Effector memory CD4-positive, alpha-beta T cell (primary cell): Measurements from ENCODE around the gene IDUA.
A peak's percentile ranks its signal among the peaks of the same experiment; 100 is the strongest.
"Not testable (repeated sequence)": the region's sequence is repeated elsewhere in the genome, so short reads cannot be mapped to it uniquely, and the experiment has no call there.

Experiments
- DNase-seq, 3 donors: peaks; one replicate each; pipeline ENCODE4 v3.0.0-alpha.2; 2020
- H3K27ac ChIP-seq: 2 replicates; pipeline ENCODE4 v1.7.0; 2013; ENCODE audit warnings: mild to moderate bottlenecking, low read length, moderate library complexity; ENCODE audit not compliant: insufficient read depth, poor library complexity, severe bottlenecking
- H3K27me3 ChIP-seq: replicated peaks from 2 replicates; pipeline ENCODE4 v1.7.0; 2013; ENCODE audit warnings: mild to moderate bottlenecking, low read length; ENCODE audit not compliant: insufficient read depth, control insufficient read depth, poor library complexity, severe bottlenecking
- H3K36me3 ChIP-seq: 2 replicates; pipeline ENCODE4 v1.7.0; 2013; ENCODE audit warnings: mild to moderate bottlenecking, low read length, moderate library complexity; ENCODE audit not compliant: control insufficient read depth, insufficient read depth
- H3K4me1 ChIP-seq: 2 replicates; pipeline ENCODE4 v1.7.0; 2013; ENCODE audit warnings: low read length, mild to moderate bottlenecking; ENCODE audit not compliant: control insufficient read depth, insufficient read depth, poor library complexity, severe bottlenecking
- H3K4me3 ChIP-seq: 2 replicates; pipeline ENCODE4 v1.7.0; 2013; ENCODE audit warnings: low read length, low read depth, mild to moderate bottlenecking; ENCODE audit not compliant: insufficient read depth, poor library complexity, severe bottlenecking
- H3K9me3 ChIP-seq: 2 replicates; pipeline ENCODE4 v1.7.0; 2013; ENCODE audit warnings: mild to moderate bottlenecking, low read length, moderate library complexity; ENCODE audit not compliant: control insufficient read depth

The IDUA gene

DNA sequence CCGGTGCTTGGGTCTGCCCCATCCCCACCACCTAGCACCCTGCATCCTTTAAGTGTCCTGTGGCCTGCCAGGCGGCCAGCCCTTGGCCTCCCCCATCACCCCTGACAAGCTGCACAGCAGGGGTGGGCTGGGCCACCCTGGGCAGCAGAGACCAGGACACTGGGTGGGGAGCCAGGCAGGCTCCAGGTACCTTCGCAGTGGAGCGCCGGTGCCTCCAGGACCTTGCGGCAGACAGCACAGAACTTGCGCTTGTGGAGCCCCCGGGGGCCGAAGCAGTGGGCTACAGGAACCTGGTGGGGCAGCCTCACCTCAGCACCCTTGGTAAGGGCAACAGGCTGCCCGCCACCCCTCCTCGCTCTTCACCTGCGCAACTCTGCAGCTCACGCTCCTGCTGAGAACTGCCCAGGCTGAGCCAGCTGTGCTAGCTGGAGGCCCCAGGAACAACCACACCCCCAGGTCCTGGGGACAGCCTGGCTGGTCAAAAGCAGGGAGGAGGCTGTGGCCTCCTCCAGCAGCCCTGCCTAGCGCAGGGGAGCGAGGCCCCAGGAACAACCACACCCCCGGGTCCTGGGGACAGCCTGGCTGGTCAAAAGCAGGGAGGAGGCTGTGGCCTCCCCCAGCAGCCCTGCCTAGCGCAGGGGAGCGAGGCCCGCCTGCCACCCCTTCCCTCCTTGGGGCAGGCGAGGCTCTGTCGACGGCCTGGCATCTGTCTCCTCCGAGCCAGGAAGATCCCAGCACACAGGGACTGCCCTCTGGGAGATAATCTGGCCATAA is 18.0 kb upstream of the IDUA start:
- Histone ChIP-seq H3K27ac (no peak overlapping the region), H3K27me3 (no peaks in the 10 kb centered on the region), H3K4me1 (peaks cover 17% of the 10 kb centered on the region)

DNA sequence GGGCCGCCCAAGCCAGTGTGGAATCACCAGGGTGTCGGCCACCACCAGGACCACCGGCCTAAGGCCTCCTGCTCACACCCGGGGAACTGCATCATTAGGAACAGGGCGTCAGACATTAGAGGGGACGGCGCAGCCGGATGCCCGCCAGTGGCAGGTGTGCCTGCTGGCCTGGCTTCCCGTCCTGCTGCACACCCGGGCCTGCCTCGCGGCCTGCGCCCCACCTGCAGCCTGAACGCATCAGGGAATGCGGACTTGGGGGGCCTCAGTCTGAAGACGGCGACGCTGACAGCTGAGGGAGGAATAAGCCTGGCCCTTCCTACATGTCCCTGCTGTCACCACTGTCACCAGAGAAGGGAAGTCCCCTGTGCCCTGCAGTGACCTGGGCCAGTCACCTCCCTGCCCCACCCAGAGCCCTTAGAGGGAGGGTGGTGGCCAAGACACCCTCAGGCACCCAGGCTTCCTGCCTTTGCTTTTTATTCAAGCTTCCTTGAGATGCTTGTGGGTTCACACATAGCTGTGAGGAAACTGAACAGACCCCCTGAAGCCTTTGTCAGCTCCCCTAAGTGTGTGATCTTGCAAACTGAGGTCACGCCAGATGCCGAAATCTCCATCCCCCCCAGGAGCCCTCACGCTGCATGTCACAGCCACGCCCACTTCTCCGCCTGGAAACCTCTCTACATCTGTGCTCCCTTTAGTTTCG is 16.6 kb upstream of the IDUA start:
- Histone ChIP-seq H3K36me3 (peaks cover 7% of the 10 kb centered on the region), H3K27ac (no peak overlapping the region), H3K9me3 (no peaks in the 10 kb centered on the region), H3K27me3 (no peaks in the 10 kb centered on the region), H3K4me1 (peaks cover 18% of the 10 kb centered on the region), H3K4me3 (no peak overlapping the region)
- no peak for DNase-seq

More for the DNA sequence above, 18.0 kb upstream of the IDUA start:
- DNase-seq: no peak
- Histone ChIP-seq H3K36me3 (peaks cover 7% of the 10 kb centered on the region), H3K9me3 (no peaks in the 10 kb centered on the region), H3K4me3 (no peak overlapping the region)

- Histone ChIP-seq H3K4me3 (no peak overlapping the region), H3K4me1 (peaks cover 18% of the 10 kb centered on the region), H3K27ac (no peak overlapping the region), H3K36me3 (peaks cover 2% of the 10 kb centered on the region), H3K27me3 (no peaks in the 10 kb centered on the region), H3K9me3 (no peaks in the 10 kb centered on the region)
- DNase-seq: no peak
Observed at GRCh38 chr4:970854-971520, 15.9 kb upstream of the IDUA start.

GRCh38 chr4:971666-972500 is 15.0 kb upstream of the IDUA start:
- peak overlapping the region; percentile 88 for H3K4me3 ChIP-seq
- H3K36me3 ChIP-seq: no peaks in the 10 kb centered on the region
- DNase-seq: no peak
- no peak overlapping the region for H3K27ac ChIP-seq
- H3K4me1 ChIP-seq: peaks cover 18% of the 10 kb centered on the region
- no peaks in the 10 kb centered on the region for H3K9me3 ChIP-seq
- no peaks in the 10 kb centered on the region for H3K27me3 ChIP-seq

- H3K9me3 ChIP-seq: no peaks in the 10 kb centered on the region
- peaks cover 18% of the 10 kb centered on the region for H3K4me1 ChIP-seq
- no peak overlapping the region for H3K27ac ChIP-seq
- DNase-seq: peak; percentile 43 to 49 (median 48)
- H3K27me3 ChIP-seq: no peaks in the 10 kb centered on the region
- peak overlapping the region; percentile 88 for H3K4me3 ChIP-seq
- H3K36me3 ChIP-seq: no peaks in the 10 kb centered on the region
Observed at GRCh38 chr4:972651-973424, 14.0 kb upstream of the IDUA start.

GRCh38 chr4:973431-974397 is 13.1 kb upstream of the IDUA start, which contains the start of gene DGKQ:
TSS of gene DGKQ (minus strand) at chr4:973569. CDS start at chr4:973482, 87 bp downstream.
- Histone ChIP-seq H3K9me3 (no peaks in the 10 kb centered on the region), H3K4me3 (peak within 1 kb of the TSS; percentile 88), H3K4me1 (peaks cover 15% of the 10 kb centered on the region), H3K27ac (no peak within 1 kb of the TSS), H3K27me3 (no peaks in the 10 kb centered on the region), H3K36me3 (no peaks in the 10 kb centered on the region)
- peak; percentile 86 to 90 (median 87) for DNase-seq

- Histone ChIP-seq H3K4me1 (peaks cover 15% of the 10 kb centered on the region), H3K9me3 (no peaks in the 10 kb centered on the region)
Observed at GRCh38 chr4:974668-975067, 12.2 kb upstream of the IDUA start.

GRCh38 chr4:976016-976415 is 10.8 kb upstream of the IDUA start:
- not testable (repeated sequence) for H3K27ac ChIP-seq, H3K4me3 ChIP-seq, H3K36me3 ChIP-seq, H3K9me3 ChIP-seq, H3K27me3 ChIP-seq, DNase-seq
- peaks cover 15% of the 10 kb centered on the region for H3K4me1 ChIP-seq

More at GRCh38 chr4:974668-975067, 12.2 kb upstream of the IDUA start:
- no peak overlapping the region for H3K27ac ChIP-seq
- H3K27me3 ChIP-seq: no peaks in the 10 kb centered on the region
- DNase-seq: no peak
- H3K4me3 ChIP-seq: no peak overlapping the region
- no peaks in the 10 kb centered on the region for H3K36me3 ChIP-seq
